Body of pancreas (tissue), 4 donors: Measurements from ENCODE around the gene SSR3.

Source experiments
- POLR2A ChIP-seq, 3 donors: fragments of 450-650 bp; IDR thresholded peaks; one replicate each; pipeline ENCODE4 v1.6.1; 2016; ENCODE audit warnings: antibody characterized with exemption in 3 of 3, mild to moderate bottlenecking in 2 of 3
- TF ChIP-seq, protein P1 (sequence below), 7 experiments: fragments of 450-650 bp in 4 of 7; fragments of 200-600 bp in 3 of 7; sonication (generic) in 3 of 7; IDR thresholded peaks; one replicate each; pipeline ENCODE4 v1.5.1; 2016 to 2019; ENCODE audit warnings: antibody characterized with exemption in 7 of 7

DNA sequence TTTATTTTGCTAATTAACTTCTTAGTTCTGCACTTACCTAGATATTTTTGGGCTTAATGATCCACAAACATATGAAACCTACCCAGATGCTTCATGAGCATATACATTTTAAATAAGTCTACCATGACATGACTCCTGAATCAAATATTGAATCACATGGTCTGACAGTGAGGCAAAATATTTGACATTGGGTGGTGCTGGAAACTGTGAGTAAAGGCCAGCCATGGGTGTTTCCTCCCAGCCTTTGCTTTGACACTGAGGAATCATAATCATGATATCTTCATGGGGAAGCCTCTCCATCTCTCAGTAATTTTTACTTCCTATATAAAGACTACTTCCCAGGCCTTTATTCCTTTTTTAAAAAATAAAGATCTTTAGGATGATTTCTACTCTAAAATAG is 22.8 kb upstream of the SSR3 start:
- TF ChIP-seq, protein P1, sequence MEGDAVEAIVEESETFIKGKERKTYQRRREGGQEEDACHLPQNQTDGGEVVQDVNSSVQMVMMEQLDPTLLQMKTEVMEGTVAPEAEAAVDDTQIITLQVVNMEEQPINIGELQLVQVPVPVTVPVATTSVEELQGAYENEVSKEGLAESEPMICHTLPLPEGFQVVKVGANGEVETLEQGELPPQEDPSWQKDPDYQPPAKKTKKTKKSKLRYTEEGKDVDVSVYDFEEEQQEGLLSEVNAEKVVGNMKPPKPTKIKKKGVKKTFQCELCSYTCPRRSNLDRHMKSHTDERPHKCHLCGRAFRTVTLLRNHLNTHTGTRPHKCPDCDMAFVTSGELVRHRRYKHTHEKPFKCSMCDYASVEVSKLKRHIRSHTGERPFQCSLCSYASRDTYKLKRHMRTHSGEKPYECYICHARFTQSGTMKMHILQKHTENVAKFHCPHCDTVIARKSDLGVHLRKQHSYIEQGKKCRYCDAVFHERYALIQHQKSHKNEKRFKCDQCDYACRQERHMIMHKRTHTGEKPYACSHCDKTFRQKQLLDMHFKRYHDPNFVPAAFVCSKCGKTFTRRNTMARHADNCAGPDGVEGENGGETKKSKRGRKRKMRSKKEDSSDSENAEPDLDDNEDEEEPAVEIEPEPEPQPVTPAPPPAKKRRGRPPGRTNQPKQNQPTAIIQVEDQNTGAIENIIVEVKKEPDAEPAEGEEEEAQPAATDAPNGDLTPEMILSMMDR (IDR thresholded peaks at IDR 0.05) = no peak
- TF ChIP-seq POLR2A (IDR thresholded peaks at IDR 0.05) = no peak
